GOT3 (cell line): Measurements from ENCODE around the gene SH3BP5.

Source experiments
- DNase-seq: peaks from one replicate; lab custom pipeline; 2025; ENCODE audit warnings: mixed read lengths; lab: John Stamatoyannopoulos, UW

Gene SH3BP5

GRCh38 chr3:15297608-15298350, 34.6 kb downstream of the SH3BP5 start:
- DNase-seq = no peak

- DNase-seq = no peak
Measured at GRCh38 chr3:15295506-15295905, 36.9 kb downstream of the SH3BP5 start.

- no peak for DNase-seq
Measured at GRCh38 chr3:15294929-15295328, 37.5 kb downstream of the SH3BP5 start.

GRCh38 chr3:15292765-15293522, 39.4 kb downstream of the SH3BP5 start:
- DNase-seq = no peak

- no peak for DNase-seq
Measured at GRCh38 chr3:15291589-15292541, 40.5 kb downstream of the SH3BP5 start.

- no peak for DNase-seq
Measured at GRCh38 chr3:15290736-15291135, 41.6 kb downstream of the SH3BP5 start.

GRCh38 chr3:15289661-15290060, 42.7 kb downstream of the SH3BP5 start:
- DNase-seq = no peak

- DNase-seq = no peak
Measured at GRCh38 chr3:15288331-15289035, 43.9 kb downstream of the SH3BP5 start.

GRCh38 chr3:15287565-15288330, 44.6 kb downstream of the SH3BP5 start:
- no peak for DNase-seq

GRCh38 chr3:15286022-15286421, 46.4 kb downstream of the SH3BP5 start:
- DNase-seq = no peak

GRCh38 chr3:15284121-15284889, 48.1 kb downstream of the SH3BP5 start:
- DNase-seq = no peak

GRCh38 chr3:15283702-15284101, 48.7 kb downstream of the SH3BP5 start:
- no peak for DNase-seq

GRCh38 chr3:15281817-15282216, 50.6 kb downstream of the SH3BP5 start:
- no peak for DNase-seq

- DNase-seq = no peak
Measured at GRCh38 chr3:15280853-15281532, 51.4 kb downstream of the SH3BP5 start.

- DNase-seq = no peak
Measured at GRCh38 chr3:15279671-15280402, 52.5 kb downstream of the SH3BP5 start.

- DNase-seq = no peak
Measured at GRCh38 chr3:15279205-15279604, 53.2 kb downstream of the SH3BP5 start.

- no peak for DNase-seq
Measured at GRCh38 chr3:15277861-15278500, 54.4 kb downstream of the SH3BP5 start.

- DNase-seq = no peak
Measured at GRCh38 chr3:15276028-15276724, 56.2 kb downstream of the SH3BP5 start.
